H1 (cell line): ENCODE data around the gene CASKIN2. TPM values are rescaled to one million over a fixed set of nuclear protein-coding genes. Genes with fewer than 3 reads are reported as not detected.
A peak's percentile ranks its signal among the peaks of the same experiment; 100 is the strongest.

ENCODE experiments used
- CTCF ChIA-PET: fragments of 300-600 bp; sonication (Branson Sonifier 250); formaldehyde crosslinking; loops from one replicate; lab custom pipeline; 2021; ENCODE audit not compliant: partially characterized antibody; lab: Charles Lee
- POLR2A ChIA-PET: fragments of 300-600 bp; sonication (Branson Sonifier 250); formaldehyde crosslinking; loops from one replicate; lab custom pipeline; 2021; ENCODE audit warnings: inconsistent platforms; ENCODE audit not compliant: partially characterized antibody; lab: Charles Lee
- DNase-seq, 2 experiments: peaks; one replicate each; pipeline versions ENCODE4 v3.0.0 to v3.0.0-alpha.2; 2010 to 2022; ENCODE audit warnings: low spot score in 2 of 2, low read depth in 1 of 2, mixed read lengths in 1 of 2
- FAIRE-seq: peaks from 2 replicates; lab custom pipeline; 2011; peaks lifted over from hg19 to GRCh38; lab: Jason Lieb, UNC
- H2AFZ ChIP-seq: 2 replicates; pipeline ENCODE4 v1.8.1; 2012; ENCODE audit warnings: low read length, inconsistent platforms
- H2AK5ac ChIP-seq: 2 replicates; pipeline ENCODE4 v1.6.1; 2013; ENCODE audit warnings: low read depth, low read length
- H2BK120ac ChIP-seq: replicated peaks from 2 replicates; pipeline ENCODE3; 2013; ENCODE audit warnings: low read depth, low read length, inconsistent platforms
- H2BK12ac ChIP-seq: 2 replicates; pipeline ENCODE4 v1.6.1; 2013; ENCODE audit warnings: low read depth, low read length
- H2BK15ac ChIP-seq: 2 replicates; pipeline ENCODE4 v1.6.1; 2013; ENCODE audit warnings: low read length
- H2BK20ac ChIP-seq: 2 replicates; pipeline ENCODE4 v1.6.1; 2013; ENCODE audit warnings: low read length
- H2BK5ac ChIP-seq: 2 replicates; pipeline ENCODE4 v1.6.1; 2013; ENCODE audit warnings: low read depth, low read length
- H3K14ac ChIP-seq: 2 replicates; pipeline ENCODE4 v1.6.1; 2013; ENCODE audit warnings: inconsistent platforms; ENCODE audit not compliant: insufficient read length
- H3K18ac ChIP-seq: 2 replicates; pipeline ENCODE4 v1.6.1; 2013; ENCODE audit warnings: low read length; ENCODE audit errors: extremely low read depth
- H3K23ac ChIP-seq: 2 replicates; pipeline ENCODE4 v1.6.1; 2013; ENCODE audit warnings: inconsistent platforms; ENCODE audit not compliant: insufficient read length
- H3K23me2 ChIP-seq: 2 replicates; pipeline ENCODE4 v1.6.1; 2013; ENCODE audit warnings: low read depth, low read length
- H3K27ac ChIP-seq: 2 replicates; pipeline ENCODE4 v1.6.1; 2011; ENCODE audit warnings: low read depth, low read length, inconsistent platforms
- H3K27me3 ChIP-seq, 4 experiments: replicated peaks in 1 of 4; 1 replicate in 1 of 4; 2 replicates in 3 of 4; pipeline versions ENCODE4 v1.6.1 to v1.8.1; 2011 to 2013; ENCODE audit warnings: low read length in 3 of 4, mild to moderate bottlenecking in 3 of 4, inconsistent platforms in 2 of 4, mixed read lengths in 2 of 4, moderate library complexity in 1 of 4; ENCODE audit not compliant: control insufficient read depth in 3 of 4, insufficient read depth in 3 of 4; ENCODE audit errors: extremely low read depth in 1 of 4
- H3K36me3 ChIP-seq, 4 experiments: 2 replicates each; pipeline versions ENCODE4 v1.6.1 to v1.8.1; 2011 to 2013; ENCODE audit warnings: mild to moderate bottlenecking in 4 of 4, low read length in 3 of 4, moderate library complexity in 2 of 4, control low read depth in 1 of 4, inconsistent platforms in 1 of 4; ENCODE audit not compliant: insufficient read depth in 4 of 4, control insufficient read depth in 2 of 4
- H3K4ac ChIP-seq: replicated peaks from 2 replicates; pipeline ENCODE3; 2013; ENCODE audit warnings: low read length, low read depth, mixed read lengths, inconsistent platforms; ENCODE audit not compliant: insufficient read length
- H3K4me1 ChIP-seq, 4 experiments: replicated peaks in 1 of 4; 1 replicate in 1 of 4; 2 replicates in 3 of 4; pipeline versions ENCODE4 v1.6.1 to v1.8.1; 2011 to 2013; ENCODE audit warnings: low read length in 3 of 4, inconsistent platforms in 2 of 4, mixed read lengths in 1 of 4; ENCODE audit not compliant: insufficient read depth in 4 of 4, control insufficient read depth in 3 of 4
- H3K4me2 ChIP-seq, 2 experiments: 2 replicates each; pipeline versions ENCODE4 v1.6.1 to v1.8.1; 2011 to 2013; ENCODE audit warnings: low read depth in 2 of 2, low read length in 2 of 2, control low read depth in 1 of 2, inconsistent platforms in 1 of 2, mild to moderate bottlenecking in 1 of 2; ENCODE audit not compliant: insufficient read depth in 1 of 2
- H3K4me3 ChIP-seq, 4 experiments: fragments of 200-600, 300-600 bp in 1 of 4; sonication (generic), shearing (Covaris generic), sonication (Bioruptor Twin) in 1 of 4; 2 replicates each; pipeline versions ENCODE4 v1.5.1 to v1.8.1; 2011 to 2016; ENCODE audit warnings: low read length in 4 of 4, low read depth in 3 of 4, control low read depth in 2 of 4, inconsistent platforms in 2 of 4, mild to moderate bottlenecking in 2 of 4, mixed read lengths in 1 of 4, moderate library complexity in 1 of 4; ENCODE audit not compliant: insufficient read depth in 2 of 4; ENCODE audit errors: extremely low read depth in 1 of 4
- H3K56ac ChIP-seq: replicated peaks from 2 replicates; pipeline ENCODE3; 2013; ENCODE audit warnings: low read depth, mild to moderate bottlenecking, mixed read lengths, low read length, inconsistent platforms; ENCODE audit not compliant: insufficient read length
- H3K79me1 ChIP-seq: 2 replicates; pipeline ENCODE4 v1.6.1; 2013; ENCODE audit warnings: low read depth, low read length, control low read depth
- H3K79me2 ChIP-seq, 2 experiments: 2 replicates each; pipeline versions ENCODE4 v1.6.1 to v1.8.1; 2012 to 2013; ENCODE audit warnings: low read length in 2 of 2, mild to moderate bottlenecking in 2 of 2, inconsistent platforms in 1 of 2; ENCODE audit not compliant: insufficient read depth in 2 of 2, control insufficient read depth in 1 of 2
- H3K9ac ChIP-seq, 4 experiments: replicated peaks in 1 of 4; 1 replicate in 1 of 4; 2 replicates in 3 of 4; pipeline versions ENCODE4 v1.6.1 to v1.8.1; 2011 to 2013; ENCODE audit warnings: low read depth in 3 of 4, low read length in 3 of 4, control low read depth in 2 of 4, mild to moderate bottlenecking in 2 of 4, moderate library complexity in 2 of 4, inconsistent platforms in 1 of 4; ENCODE audit errors: extremely low read depth in 1 of 4
- H3K9me3 ChIP-seq, 2 experiments: 2 replicates each; pipeline versions ENCODE4 v1.6.1 to v1.8.1; 2012 to 2013; ENCODE audit warnings: mild to moderate bottlenecking in 2 of 2, moderate library complexity in 2 of 2, control low read depth in 1 of 2, inconsistent platforms in 1 of 2, low read depth in 1 of 2, low read length in 1 of 2, mixed read lengths in 1 of 2; ENCODE audit not compliant: insufficient read depth in 2 of 2
- H4K20me1 ChIP-seq, 2 experiments: replicated peaks in 1 of 2; 2 replicates each; pipeline versions ENCODE3 to v1.8.1; 2011 to 2013; ENCODE audit warnings: inconsistent platforms in 2 of 2, low read length in 2 of 2, mild to moderate bottlenecking in 1 of 2; ENCODE audit not compliant: insufficient read depth in 2 of 2, control insufficient read depth in 1 of 2
- H4K5ac ChIP-seq: 2 replicates; pipeline ENCODE4 v1.6.1; 2013; ENCODE audit warnings: low read length, low read depth, mixed read lengths, inconsistent platforms; ENCODE audit not compliant: insufficient read length
- H4K8ac ChIP-seq: 2 replicates; pipeline ENCODE4 v1.8.0; 2013; ENCODE audit warnings: mild to moderate bottlenecking, moderate library complexity, low read length, inconsistent platforms; ENCODE audit not compliant: insufficient read depth; ENCODE audit errors: extremely low read depth
- H4K91ac ChIP-seq: replicated peaks from 2 replicates; pipeline ENCODE3; 2013; ENCODE audit warnings: low read length, mixed read lengths, inconsistent platforms; ENCODE audit not compliant: insufficient read length
- CEBPB ChIP-seq: IDR thresholded peaks from 2 replicates; pipeline ENCODE4 v1.6.1; 2012; ENCODE audit warnings: low read depth, low read length
- GABPA ChIP-seq: IDR thresholded peaks from 2 replicates; pipeline ENCODE4 v1.6.1; 2011; ENCODE audit warnings: mild to moderate bottlenecking, low read length, moderate library complexity, borderline replicate concordance; ENCODE audit not compliant: insufficient read depth
- KDM4A ChIP-seq: IDR thresholded peaks from one replicate; pipeline ENCODE4 v1.7.1; 2012; ENCODE audit warnings: low read depth, mild to moderate bottlenecking, moderate library complexity, low read length, inconsistent platforms; ENCODE audit not compliant: severe bottlenecking
- RBBP5 ChIP-seq: IDR thresholded peaks from 2 replicates; pipeline ENCODE4 v1.7.1; 2012; ENCODE audit warnings: low read depth, mild to moderate bottlenecking, inconsistent platforms, low read length, moderate library complexity, borderline replicate concordance
- SIX5 ChIP-seq: IDR thresholded peaks from 2 replicates; pipeline ENCODE4 v1.6.1; 2011; ENCODE audit warnings: mild to moderate bottlenecking, low read depth, low read length
- SP1 ChIP-seq: IDR thresholded peaks from 2 replicates; pipeline ENCODE4 v1.6.1; 2011; ENCODE audit warnings: low read depth, low read length
- WGBS, 2 experiments: shearing (Covaris generic) in 1 of 2; methylation state at CpG; one replicate each; pipeline versions ENCODE4 v1.1.6 to v1.1.7; 2013 to 2015; ENCODE audit warnings: low lambda C conversion rate in 2 of 2, mixed read lengths in 2 of 2, inconsistent platforms in 1 of 2, low coverage in 1 of 2, missing lambda C conversion rate in 1 of 2; ENCODE audit not compliant: insufficient replicate concordance in 2 of 2, insufficient coverage in 1 of 2, insufficient read length in 1 of 2; ENCODE audit errors: extremely low coverage in 1 of 2, missing lambda C conversion rate in 1 of 2; 5-methylcytosine and 5-hydroxymethylcytosine counted together
- polyA plus RNA-seq, 7 experiments: library from polyadenylated mRNA; depleted of rRNA in 3 of 7; stranded (reverse) in 5 of 7; unstranded in 2 of 7; fragments of >200 nt in 5 of 7; fragments of 200-250 nt in 2 of 7; gene quantifications; 1 replicate in 5 of 7; 2 replicates in 1 of 7; 4 replicates in 1 of 7; pipeline versions ENCODE4 v1.2.1 to v1.2.3, GENCODE V29; 2011 to 2013; ENCODE audit warnings: missing spikeins in 2 of 7, mixed read lengths in 2 of 7
- total RNA-seq: library from RNA; stranded (reverse); fragmentation: NEBNext Ultra II Directional; extraction: Animal tissue kit (Norgen Biotek cat#: 25700); gene quantifications from 2 replicates; pipeline ENCODE4 v1.2.1, GENCODE V29; 2021

The CASKIN2 gene
- total and polyA plus RNA-seq, 2 of the 8 experiments (the other 6 are each of a cell fraction or from before 2014, with no cell fraction given), result 6.7 to 32.3 TPM

DNA sequence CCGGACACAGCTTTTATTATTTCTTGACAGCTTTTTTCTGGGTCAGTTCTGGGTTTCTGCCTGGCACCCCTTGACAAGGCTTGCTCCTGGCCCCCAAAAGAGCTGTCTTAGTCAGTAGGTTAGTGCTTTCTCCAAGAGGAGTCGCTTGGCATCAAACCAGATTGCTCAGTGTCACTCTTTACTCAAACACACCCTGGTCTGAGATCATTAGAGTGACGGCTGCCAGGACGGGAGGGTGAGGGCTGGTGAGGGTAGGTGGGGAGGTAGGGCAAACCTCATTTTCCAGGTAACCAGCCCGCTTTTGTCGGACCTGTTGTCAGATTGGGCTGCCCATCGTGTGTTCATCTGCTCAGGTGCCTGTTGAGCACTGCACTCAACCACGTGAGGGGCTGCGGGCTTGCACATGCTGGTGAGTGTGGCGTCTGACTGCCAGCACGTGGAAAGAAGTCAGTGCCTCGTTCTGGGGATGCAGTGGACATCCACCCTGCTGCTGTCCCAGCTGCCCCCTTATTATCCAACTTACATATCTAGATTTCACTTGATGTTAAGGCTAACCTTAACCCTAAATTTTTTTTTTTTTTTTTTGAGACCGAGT lies 46.5 kb downstream of the CASKIN2 start:
- no peak overlapping the region for H2BK12ac ChIP-seq
- no peak overlapping the region for H2BK20ac ChIP-seq
- no peak overlapping the region for H3K14ac ChIP-seq
- CTCF ChIA-PET, result interaction anchor here (0.6 to 1.9 kb wide), 7 partner anchors 8 to 179 kb away, joined by 3 to 6 read pairs (median 3); partner anchors contain the start of gene SLC25A19
- H3K4me3 ChIP-seq, result no peak overlapping the region
- no peak overlapping the region for H3K9ac ChIP-seq
- H4K20me1 ChIP-seq, result peaks cover 0 to 2% of the 10 kb centered on the region in 2 experiments
- H3K36me3 ChIP-seq, result peaks cover 0 to 10% (median 4%) of the 10 kb centered on the region in 4 experiments; a peak in 5 of 8 replicates
- H3K27me3 ChIP-seq, result no peaks in the 10 kb centered on the region
- no peak overlapping the region for H2BK15ac ChIP-seq
- no peak overlapping the region for H4K91ac ChIP-seq
- no peak overlapping the region for H3K27ac ChIP-seq
- H3K56ac ChIP-seq, result no peak overlapping the region
- H2BK5ac ChIP-seq, result no peak overlapping the region
- H3K79me1 ChIP-seq, result peaks cover 4% of the 10 kb centered on the region; the same call in 1 of the 2 replicates
- no peaks in the 10 kb centered on the region for H3K4me1 ChIP-seq
- H4K8ac ChIP-seq, result peak overlapping the region; percentile 35; the same call in 1 of the 2 replicates
- POLR2A ChIA-PET, result interaction anchor here (0.8 to 2.7 kb wide), 2 partner anchors 11 to 13 kb away, joined by 3 to 10 read pairs; partner anchors contain the start of gene TMEM94
- H3K9me3 ChIP-seq, result no peaks in the 10 kb centered on the region
- H3K4ac ChIP-seq, result no peak overlapping the region
- no peak overlapping the region for H2AK5ac ChIP-seq
- no peaks in the 10 kb centered on the region for H3K23me2 ChIP-seq
- 88% methylated on average over 13 of the region's 13 CpGs; no CpG with 5 or more reads in 1 of the 2 experiments for WGBS, 2 experiments
- no peak overlapping the region for H3K23ac ChIP-seq
- no peak overlapping the region for H3K18ac ChIP-seq
- H2AFZ ChIP-seq, result no peak overlapping the region
- FAIRE-seq (no peak), DNase-seq (no peak)
- no peak overlapping the region for H3K4me2 ChIP-seq
- peaks cover 0 to 2% of the 10 kb centered on the region in 2 experiments; a peak in 1 of 4 replicates for H3K79me2 ChIP-seq
- TF ChIP-seq KDM4A, result no peak
- no peak for TF ChIP-seq RBBP5
- no peak for TF ChIP-seq GABPA
- no peak for TF ChIP-seq SP1
- TF ChIP-seq CEBPB, result no peak
- TF ChIP-seq SIX5, result no peak
- H2BK120ac ChIP-seq, result no peak overlapping the region
- H4K5ac ChIP-seq, result no peak overlapping the region
